ENCODE measurements around the gene ZNF771. TPM values are rescaled to one million over a fixed set of nuclear protein-coding genes. Genes with fewer than 3 reads are reported as not detected.

The ZNF771 gene
- total RNA-seq, 1 donor, result 9.5 TPM

DNA sequence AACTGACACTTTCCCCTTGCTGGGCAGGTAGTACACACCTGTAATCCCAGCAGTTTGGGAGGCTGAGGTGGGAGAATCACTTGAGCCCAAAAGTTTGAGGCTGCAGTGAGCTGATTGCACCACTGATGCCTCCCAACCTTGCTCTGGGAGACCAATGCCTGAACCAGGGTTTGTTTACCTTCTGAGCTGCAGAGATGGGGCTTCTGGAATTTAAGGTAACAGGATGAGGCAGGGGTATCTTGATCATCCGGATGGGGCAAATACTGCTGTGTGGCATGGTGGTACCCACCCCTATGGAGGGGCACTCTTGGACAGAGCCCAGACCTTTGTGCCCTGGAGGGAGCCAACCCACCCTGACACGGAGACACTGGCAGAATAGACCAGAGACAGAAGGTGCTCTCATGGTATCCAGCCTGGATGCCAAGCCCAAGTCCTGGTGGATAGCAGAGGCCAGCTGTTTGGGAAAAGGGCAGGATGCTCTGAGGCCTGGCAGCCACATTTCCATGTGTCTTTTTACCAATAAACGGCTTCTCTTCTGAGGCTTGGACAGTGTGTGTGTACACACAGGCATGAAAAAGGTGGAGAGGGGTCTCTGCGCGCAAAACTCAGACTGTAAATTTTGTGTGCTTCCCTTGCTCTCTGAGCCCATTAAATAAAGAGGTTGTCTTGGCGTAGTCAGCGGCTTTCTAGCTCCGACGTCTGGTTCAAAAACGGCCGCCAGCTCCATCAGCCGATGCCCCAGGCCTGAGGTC lies 7.8 kb upstream of the ZNF771 start:
- TF ChIP-seq, protein P1, sequence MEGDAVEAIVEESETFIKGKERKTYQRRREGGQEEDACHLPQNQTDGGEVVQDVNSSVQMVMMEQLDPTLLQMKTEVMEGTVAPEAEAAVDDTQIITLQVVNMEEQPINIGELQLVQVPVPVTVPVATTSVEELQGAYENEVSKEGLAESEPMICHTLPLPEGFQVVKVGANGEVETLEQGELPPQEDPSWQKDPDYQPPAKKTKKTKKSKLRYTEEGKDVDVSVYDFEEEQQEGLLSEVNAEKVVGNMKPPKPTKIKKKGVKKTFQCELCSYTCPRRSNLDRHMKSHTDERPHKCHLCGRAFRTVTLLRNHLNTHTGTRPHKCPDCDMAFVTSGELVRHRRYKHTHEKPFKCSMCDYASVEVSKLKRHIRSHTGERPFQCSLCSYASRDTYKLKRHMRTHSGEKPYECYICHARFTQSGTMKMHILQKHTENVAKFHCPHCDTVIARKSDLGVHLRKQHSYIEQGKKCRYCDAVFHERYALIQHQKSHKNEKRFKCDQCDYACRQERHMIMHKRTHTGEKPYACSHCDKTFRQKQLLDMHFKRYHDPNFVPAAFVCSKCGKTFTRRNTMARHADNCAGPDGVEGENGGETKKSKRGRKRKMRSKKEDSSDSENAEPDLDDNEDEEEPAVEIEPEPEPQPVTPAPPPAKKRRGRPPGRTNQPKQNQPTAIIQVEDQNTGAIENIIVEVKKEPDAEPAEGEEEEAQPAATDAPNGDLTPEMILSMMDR (IDR thresholded peaks at IDR 0.05; ENCODE audit: insufficient read depth, low read depth, low read length), result no peak
- peak overlapping the region; percentile 78 for H3K4me3 ChIP-seq (ENCODE audit: low read depth, low read length)
- no peak for DNase-seq (ENCODE audit: low read depth)

DNA sequence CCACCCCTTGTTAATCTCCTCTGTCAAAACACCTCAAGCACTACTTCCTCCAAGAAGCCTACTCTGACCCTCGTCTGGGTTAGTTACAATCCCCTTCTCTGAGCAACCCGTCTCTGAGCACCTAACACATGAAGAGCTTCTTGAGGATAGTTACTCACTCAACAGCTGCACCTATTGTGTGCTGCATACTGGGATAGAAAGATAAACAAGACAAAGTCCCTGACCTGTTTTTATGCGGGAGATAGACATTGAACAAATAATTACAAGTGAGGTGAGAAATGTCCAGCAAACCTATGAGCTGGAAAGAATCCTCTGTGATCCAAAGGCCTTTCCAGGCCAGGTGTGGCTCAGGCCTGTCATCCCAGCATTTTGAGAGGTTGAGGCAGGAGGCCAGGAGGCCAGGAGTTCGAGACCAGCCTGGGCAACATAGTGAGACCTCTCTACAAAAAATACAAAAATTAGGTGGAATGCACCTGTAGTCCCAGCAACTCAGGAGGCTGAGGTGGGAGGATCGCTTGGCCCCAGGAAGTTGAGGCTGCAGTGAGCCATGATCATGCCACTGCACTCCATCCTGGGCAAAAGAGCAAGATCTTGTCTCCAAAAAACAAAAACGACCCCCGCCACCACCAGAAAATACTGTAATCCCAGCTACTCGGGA lies 5.5 kb upstream of the ZNF771 start:
- no peak for DNase-seq (ENCODE audit: low read depth)

DNA sequence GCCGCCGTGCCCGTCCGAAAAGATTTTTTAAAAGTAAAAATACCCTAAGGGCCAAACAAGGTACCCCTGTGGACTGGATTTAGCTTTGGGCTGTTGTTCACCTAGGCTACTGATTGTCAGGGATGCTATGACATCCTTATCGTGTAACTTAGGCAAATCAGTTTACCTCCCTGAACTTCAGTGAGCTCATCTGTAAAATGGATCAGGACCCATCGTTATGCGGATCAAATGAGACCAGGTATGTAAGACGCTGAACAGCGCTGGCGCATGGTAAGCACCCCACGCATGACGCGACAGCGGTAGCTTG lies 658 bp upstream of the ZNF771 start:
- no peak for DNase-seq (ENCODE audit: low read depth)
- H3K4me3 ChIP-seq (ENCODE audit: low read depth, low read length), result peak overlapping the region; percentile 78
- TF ChIP-seq, protein P1 (IDR thresholded peaks at IDR 0.05; ENCODE audit: insufficient read depth, low read depth, low read length), result no peak

More for the DNA sequence above, 5.5 kb upstream of the ZNF771 start:
- TF ChIP-seq, protein P1 (IDR thresholded peaks at IDR 0.05; ENCODE audit: insufficient read depth, low read depth, low read length), result no peak
- H3K4me3 ChIP-seq (ENCODE audit: low read depth, low read length), result no peak overlapping the region

DNA sequence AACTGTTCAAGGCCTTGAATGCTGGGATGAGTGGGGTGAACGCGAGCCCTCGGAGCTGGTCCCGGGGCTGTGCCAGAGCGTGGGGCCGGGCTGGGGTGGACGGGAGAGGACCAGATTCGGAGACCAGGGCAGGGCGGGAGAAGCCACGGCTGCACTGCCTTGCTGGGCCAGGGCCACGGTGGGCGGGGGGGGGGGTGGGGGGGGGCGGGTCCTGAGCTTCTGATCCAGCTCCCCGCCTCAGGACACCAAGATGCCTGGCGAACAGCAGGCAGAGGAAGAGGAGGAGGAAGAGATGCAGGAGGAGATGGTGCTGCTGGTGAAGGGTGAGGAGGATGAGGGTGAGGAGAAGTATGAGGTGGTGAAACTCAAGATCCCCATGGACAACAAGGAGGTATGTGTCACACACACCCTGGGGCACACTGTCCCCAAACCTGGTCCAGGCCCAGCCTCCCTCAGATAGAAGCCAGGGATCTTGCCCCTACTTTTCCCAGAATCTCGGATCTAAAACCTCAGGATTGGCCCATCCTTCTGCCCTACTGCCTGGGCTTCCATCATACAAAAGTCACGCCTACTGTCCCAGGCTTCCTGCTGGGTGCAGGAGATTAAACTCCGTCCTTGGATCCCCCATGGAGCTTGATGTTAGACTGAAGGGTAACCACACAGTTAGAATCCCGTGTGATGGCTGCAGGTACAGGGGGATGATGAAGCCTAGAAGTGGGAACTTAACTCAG lies 563 bp downstream of the ZNF771 start:
- H3K4me3 ChIP-seq (ENCODE audit: low read depth, low read length), result peak overlapping the region; percentile 78
- no peak for DNase-seq (ENCODE audit: low read depth)
- TF ChIP-seq, protein P1 (IDR thresholded peaks at IDR 0.05; ENCODE audit: insufficient read depth, low read depth, low read length), result no peak

DNA sequence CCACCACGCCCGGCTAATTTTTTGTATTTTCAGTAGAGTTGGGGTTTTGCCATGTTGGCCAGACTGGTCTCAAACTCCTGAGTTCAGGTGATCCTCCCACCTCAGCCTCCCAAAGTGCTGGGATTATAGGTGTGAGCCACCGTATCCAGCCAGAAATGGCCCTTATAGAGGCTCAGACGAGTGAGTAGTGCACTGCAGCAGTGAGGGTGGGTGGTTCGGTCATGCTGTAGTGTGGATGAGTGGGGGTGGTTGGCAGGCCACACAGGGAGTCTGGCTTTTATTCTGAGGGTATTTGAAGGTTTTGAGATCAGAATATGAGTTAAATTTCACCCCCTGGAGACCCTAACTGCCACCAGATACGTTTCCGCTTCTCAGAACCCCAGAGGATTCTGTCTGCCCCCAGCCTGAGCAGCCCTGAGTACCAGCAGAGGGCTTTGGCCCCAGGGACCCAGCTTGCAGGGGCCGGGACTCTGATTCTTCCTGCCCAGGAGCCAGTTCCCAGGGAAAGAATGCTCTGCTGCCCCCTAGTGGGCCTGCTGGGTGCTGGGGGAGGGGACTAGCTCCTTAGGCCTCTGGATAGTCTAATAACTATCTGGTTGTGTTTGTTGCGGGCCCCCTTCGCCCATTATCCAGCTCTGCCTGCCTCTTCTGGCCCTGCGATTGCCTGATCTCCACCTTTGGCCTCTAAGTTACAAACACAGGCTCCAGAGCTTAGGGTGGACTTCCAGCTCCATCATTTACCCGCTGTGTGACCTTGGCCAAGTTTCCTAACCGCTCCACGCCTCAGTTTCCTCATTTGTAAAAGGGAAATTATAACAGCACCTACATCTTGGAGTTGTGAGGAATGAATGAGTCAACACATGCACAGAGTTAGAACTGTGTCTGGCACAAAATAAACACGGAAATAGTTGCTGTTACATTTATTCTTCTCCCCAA lies 2.0 kb downstream of the ZNF771 start:
- H3K4me3 ChIP-seq (ENCODE audit: low read depth, low read length), result no peak overlapping the region
- TF ChIP-seq, protein P1 (IDR thresholded peaks at IDR 0.05; ENCODE audit: insufficient read depth, low read depth, low read length), result peak; percentile 95
- peak; percentile 87 for DNase-seq (ENCODE audit: low read depth)

DNA sequence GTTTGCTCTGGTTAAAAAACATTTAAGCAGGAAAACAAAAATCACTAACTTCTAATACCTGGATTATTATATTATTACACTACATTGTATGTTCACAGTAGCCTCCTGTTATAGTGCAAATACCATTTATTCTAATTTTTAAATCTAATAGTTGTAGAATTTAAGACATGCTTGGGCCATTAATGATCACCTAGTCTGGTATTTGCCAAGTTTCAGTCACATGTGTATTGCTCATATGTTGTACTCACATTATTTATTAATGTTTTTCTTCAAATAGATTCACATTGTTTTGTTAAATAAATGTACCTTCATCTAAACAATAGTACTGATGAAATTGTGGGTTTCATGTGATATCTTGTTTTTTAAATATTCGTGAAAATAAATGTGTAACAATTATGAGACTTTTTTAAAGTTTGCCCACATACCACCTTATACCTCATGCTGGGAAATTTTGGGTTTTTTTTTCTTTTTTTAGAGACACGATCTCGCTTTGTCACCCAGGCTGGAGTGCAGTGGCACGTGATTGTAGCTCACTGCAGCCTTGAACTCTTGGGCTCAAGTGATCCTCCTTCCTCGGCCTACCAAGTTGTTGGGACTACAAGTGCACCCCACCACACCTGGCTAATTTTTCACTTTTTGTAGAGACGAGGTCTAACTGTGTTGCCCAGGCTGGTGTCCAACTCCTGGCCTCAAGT lies 5.9 kb downstream of the ZNF771 start:
- no peak for DNase-seq (ENCODE audit: low read depth)
- no peak overlapping the region for H3K4me3 ChIP-seq (ENCODE audit: low read depth, low read length)
- TF ChIP-seq, protein P1 (IDR thresholded peaks at IDR 0.05; ENCODE audit: insufficient read depth, low read depth, low read length), result no peak
